SK-N-SH treated with all-trans-retinoic acid at 6 μM for 48 hours (cell line): Measurements from ENCODE around the gene B3GNT9.

ENCODE experiments used
- ATAC-seq: fragments of 200-7000 bp; cut with Tn5 transposase; 3 replicates; pipeline ENCODE4 v1.9.1; 2020; ENCODE audit warnings: mild to moderate bottlenecking, moderate library complexity
- ARNTL ChIP-seq: fragments of 450-650 bp; formaldehyde crosslinking; IDR thresholded peaks from 2 replicates; pipeline ENCODE4 v1.5.0; 2020; ENCODE audit warnings: low read depth, mild to moderate bottlenecking, moderate library complexity, borderline replicate concordance
- CSDC2 ChIP-seq: fragments of 250-450 bp; sonication (Bioruptor Pico); IDR thresholded peaks from 2 replicates; pipeline ENCODE4 v1.5.0; 2020; ENCODE audit warnings: mild to moderate bottlenecking, moderate library complexity
- ESRRG ChIP-seq: fragments of 250-450 bp; sonication (Bioruptor Pico); IDR thresholded peaks from 2 replicates; pipeline ENCODE4 v1.6.1; 2021; ENCODE audit warnings: mild to moderate bottlenecking
- GLIS3 ChIP-seq: fragments of 250-450 bp; sonication (Bioruptor Pico); IDR thresholded peaks from 2 replicates; pipeline ENCODE4 v1.5.0; 2020; ENCODE audit warnings: mild to moderate bottlenecking, moderate library complexity
- ISL1 ChIP-seq: fragments of 250-450 bp; sonication (Bioruptor Pico); IDR thresholded peaks from 2 replicates; pipeline ENCODE4 v2.1.2; 2022; ENCODE audit warnings: mild to moderate bottlenecking, moderate library complexity
- OSR1 ChIP-seq: fragments of 250-450 bp; sonication (Bioruptor Pico); IDR thresholded peaks from 2 replicates; pipeline ENCODE4 v1.8.0; 2022; ENCODE audit warnings: moderate library complexity, mild to moderate bottlenecking, inconsistent platforms
- PPARA ChIP-seq: fragments of 250-450 bp; sonication (Bioruptor Pico); IDR thresholded peaks from 2 replicates; pipeline ENCODE4 v1.5.0; 2020; ENCODE audit warnings: mild to moderate bottlenecking, borderline replicate concordance
- SNAI2 ChIP-seq: fragments of 250-450 bp; sonication (Bioruptor Pico); IDR thresholded peaks from 2 replicates; pipeline ENCODE4 v1.5.0; 2020; ENCODE audit warnings: mild to moderate bottlenecking, moderate library complexity
- TCF4 ChIP-seq: fragments of 250-450 bp; sonication (Bioruptor Pico); IDR thresholded peaks from 2 replicates; pipeline ENCODE4 v1.8.0; 2021; ENCODE audit warnings: mild to moderate bottlenecking, moderate library complexity, borderline replicate concordance
- TOX ChIP-seq: fragments of 250-450 bp; sonication (Bioruptor Pico); IDR thresholded peaks from 2 replicates; pipeline ENCODE4 v1.8.0; 2021; ENCODE audit warnings: mild to moderate bottlenecking, moderate library complexity, borderline replicate concordance
- ZC3H10 ChIP-seq: fragments of 250-450 bp; sonication (Bioruptor Pico); IDR thresholded peaks from 2 replicates; pipeline ENCODE4 v1.5.1; 2021; ENCODE audit warnings: mild to moderate bottlenecking, moderate library complexity
- ZFP3 ChIP-seq: fragments of 250-450 bp; sonication (Bioruptor Pico); IDR thresholded peaks from 2 replicates; pipeline ENCODE4 v1.5.0; 2020; ENCODE audit warnings: mild to moderate bottlenecking, moderate library complexity
- ZNF565 ChIP-seq: fragments of 450-650 bp; formaldehyde crosslinking; conservative IDR thresholded peaks from 2 replicates; pipeline ENCODE4 v1.5.0; 2020; ENCODE audit warnings: low read depth, mild to moderate bottlenecking, moderate library complexity
- ZNF70 ChIP-seq: fragments of 450-650 bp; formaldehyde crosslinking; IDR thresholded peaks from 2 replicates; pipeline ENCODE4 v1.5.0; 2020; ENCODE audit warnings: mild to moderate bottlenecking, moderate library complexity
- ZNF8 ChIP-seq: fragments of 450-650 bp; formaldehyde crosslinking; IDR thresholded peaks from 2 replicates; pipeline ENCODE4 v1.5.0; 2020; ENCODE audit warnings: mild to moderate bottlenecking, moderate library complexity
- TF ChIP-seq, protein P1 (sequence below): fragments of 250-450 bp; sonication (Bioruptor Pico); IDR thresholded peaks from 2 replicates; pipeline ENCODE4 v1.8.0; 2021; ENCODE audit warnings: low read depth, mild to moderate bottlenecking, moderate library complexity, borderline replicate concordance
- TF ChIP-seq, protein P2 (sequence below): fragments of 250-450 bp; sonication (Bioruptor Pico); IDR thresholded peaks from 2 replicates; pipeline ENCODE4 v1.5.1; 2020; ENCODE audit warnings: low read depth, mild to moderate bottlenecking, moderate library complexity
- TF ChIP-seq, protein P3 (sequence below): fragments of 250-450 bp; sonication (Bioruptor Pico); IDR thresholded peaks from 2 replicates; pipeline ENCODE4 v1.5.1; 2021; ENCODE audit warnings: mild to moderate bottlenecking, moderate library complexity
- TF ChIP-seq, protein P4 (sequence below): fragments of 250-450 bp; sonication (Bioruptor Pico); IDR thresholded peaks from 2 replicates; pipeline ENCODE4 v1.8.0; 2020; ENCODE audit warnings: mild to moderate bottlenecking, moderate library complexity, borderline replicate concordance
- TF ChIP-seq, protein P5 (sequence below): fragments of 250-450 bp; sonication (Bioruptor Pico); IDR thresholded peaks from 2 replicates; pipeline ENCODE4 v1.5.0; 2020; ENCODE audit warnings: mild to moderate bottlenecking, moderate library complexity

The B3GNT9 gene

DNA sequence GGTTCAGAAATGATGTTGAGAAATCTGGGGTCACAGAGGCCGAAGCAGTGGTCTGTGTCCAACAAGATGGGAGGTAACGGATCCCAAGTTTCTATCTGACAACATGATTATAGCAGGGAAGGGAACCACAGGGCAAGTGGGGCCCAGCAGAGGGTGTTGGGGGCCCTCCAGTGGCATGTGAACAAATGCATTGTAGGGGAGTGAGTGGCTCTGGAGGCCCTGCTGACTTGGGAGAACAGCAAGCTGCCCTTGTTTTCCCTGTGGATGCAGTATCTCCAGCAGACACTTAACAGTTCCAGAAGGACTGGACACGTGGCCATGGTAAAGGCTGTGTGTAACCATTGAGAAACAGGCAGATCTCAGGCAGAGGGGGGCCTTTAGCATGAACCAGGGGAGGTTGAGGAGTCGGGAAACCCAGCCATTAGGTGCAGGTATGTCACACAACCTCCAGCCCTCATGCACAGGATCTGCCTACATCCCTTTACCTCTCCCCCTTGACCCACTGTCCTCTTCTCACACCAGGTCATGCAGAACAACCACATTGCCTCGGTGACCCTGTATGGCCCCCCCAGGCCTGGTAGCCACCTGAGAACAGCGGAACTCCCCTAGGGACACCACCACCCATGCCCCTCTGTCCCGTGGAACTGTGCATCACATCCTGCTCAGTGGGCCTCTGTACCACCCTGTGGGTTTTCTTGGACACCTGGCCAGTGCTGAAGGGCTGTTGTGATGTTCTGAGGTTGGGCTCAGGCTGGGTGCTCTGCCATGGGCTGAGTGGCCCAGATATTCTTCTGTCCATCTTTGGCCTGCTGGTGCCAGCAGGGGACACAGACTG is 4.1 kb downstream of the B3GNT9 start:
- TF ChIP-seq OSR1 = no peak
- no peak for TF ChIP-seq GLIS3
- no peak for TF ChIP-seq SNAI2 (CRISPR knock-in tag)
- no peak for TF ChIP-seq PPARA (CRISPR knock-in tag)
- TF ChIP-seq ISL1 (CRISPR knock-in tag) = no peak
- no peak for TF ChIP-seq ZNF565
- TF ChIP-seq ZNF8 (CRISPR knock-in tag) = no peak
- ATAC-seq = no peak

DNA sequence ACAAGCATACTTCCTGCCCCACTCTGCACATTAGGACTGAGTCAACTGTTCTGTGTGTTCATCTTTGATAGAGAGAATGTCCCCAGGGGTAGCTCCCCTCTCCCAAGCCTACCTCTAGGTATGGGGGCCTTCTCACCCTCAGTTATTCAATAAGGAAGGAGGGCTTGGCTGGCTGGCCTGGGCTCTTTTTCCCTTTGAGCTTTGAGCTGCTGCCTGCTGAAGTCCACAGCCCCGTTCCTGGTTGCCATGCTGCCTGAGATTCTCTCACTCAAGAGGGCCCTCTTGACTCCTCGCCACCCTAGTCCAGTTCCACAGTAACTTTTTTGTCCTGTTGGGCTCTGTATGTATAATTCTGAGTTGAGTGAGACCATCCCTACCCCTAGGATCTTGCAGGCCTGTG is 5.1 kb downstream of the B3GNT9 start:
- ATAC-seq = no peak
- TF ChIP-seq, protein P1, sequence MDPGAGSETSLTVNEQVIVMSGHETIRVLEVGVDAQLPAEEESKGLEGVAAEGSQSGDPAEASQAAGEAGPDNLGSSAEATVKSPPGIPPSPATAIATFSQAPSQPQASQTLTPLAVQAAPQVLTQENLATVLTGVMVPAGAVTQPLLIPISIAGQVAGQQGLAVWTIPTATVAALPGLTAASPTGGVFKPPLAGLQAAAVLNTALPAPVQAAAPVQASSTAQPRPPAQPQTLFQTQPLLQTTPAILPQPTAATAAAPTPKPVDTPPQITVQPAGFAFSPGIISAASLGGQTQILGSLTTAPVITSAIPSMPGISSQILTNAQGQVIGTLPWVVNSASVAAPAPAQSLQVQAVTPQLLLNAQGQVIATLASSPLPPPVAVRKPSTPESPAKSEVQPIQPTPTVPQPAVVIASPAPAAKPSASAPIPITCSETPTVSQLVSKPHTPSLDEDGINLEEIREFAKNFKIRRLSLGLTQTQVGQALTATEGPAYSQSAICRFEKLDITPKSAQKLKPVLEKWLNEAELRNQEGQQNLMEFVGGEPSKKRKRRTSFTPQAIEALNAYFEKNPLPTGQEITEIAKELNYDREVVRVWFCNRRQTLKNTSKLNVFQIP (CRISPR knock-in tag) = no peak
- TF ChIP-seq, protein P2, sequence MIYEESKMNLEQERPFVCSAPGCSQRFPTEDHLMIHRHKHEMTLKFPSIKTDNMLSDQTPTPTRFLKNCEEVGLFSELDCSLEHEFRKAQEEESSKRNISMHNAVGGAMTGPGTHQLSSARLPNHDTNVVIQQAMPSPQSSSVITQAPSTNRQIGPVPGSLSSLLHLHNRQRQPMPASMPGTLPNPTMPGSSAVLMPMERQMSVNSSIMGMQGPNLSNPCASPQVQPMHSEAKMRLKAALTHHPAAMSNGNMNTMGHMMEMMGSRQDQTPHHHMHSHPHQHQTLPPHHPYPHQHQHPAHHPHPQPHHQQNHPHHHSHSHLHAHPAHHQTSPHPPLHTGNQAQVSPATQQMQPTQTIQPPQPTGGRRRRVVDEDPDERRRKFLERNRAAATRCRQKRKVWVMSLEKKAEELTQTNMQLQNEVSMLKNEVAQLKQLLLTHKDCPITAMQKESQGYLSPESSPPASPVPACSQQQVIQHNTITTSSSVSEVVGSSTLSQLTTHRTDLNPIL = no peak
- TF ChIP-seq GLIS3 (no peak), ZFP3 (CRISPR knock-in tag) (no peak), ZNF8 (CRISPR knock-in tag) (no peak), ESRRG (no peak), ZC3H10 (CRISPR knock-in tag) (no peak), ARNTL (CRISPR knock-in tag) (no peak), TOX (CRISPR knock-in tag) (no peak), ISL1 (CRISPR knock-in tag) (no peak), TCF4 (CRISPR knock-in tag) (no peak), ZNF565 (no peak)
- TF ChIP-seq, protein P3, sequence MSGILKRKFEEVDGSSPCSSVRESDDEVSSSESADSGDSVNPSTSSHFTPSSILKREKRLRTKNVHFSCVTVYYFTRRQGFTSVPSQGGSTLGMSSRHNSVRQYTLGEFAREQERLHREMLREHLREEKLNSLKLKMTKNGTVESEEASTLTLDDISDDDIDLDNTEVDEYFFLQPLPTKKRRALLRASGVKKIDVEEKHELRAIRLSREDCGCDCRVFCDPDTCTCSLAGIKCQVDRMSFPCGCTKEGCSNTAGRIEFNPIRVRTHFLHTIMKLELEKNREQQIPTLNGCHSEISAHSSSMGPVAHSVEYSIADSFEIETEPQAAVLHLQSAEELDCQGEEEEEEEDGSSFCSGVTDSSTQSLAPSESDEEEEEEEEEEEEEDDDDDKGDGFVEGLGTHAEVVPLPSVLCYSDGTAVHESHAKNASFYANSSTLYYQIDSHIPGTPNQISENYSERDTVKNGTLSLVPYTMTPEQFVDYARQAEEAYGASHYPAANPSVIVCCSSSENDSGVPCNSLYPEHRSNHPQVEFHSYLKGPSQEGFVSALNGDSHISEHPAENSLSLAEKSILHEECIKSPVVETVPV = no peak

DNA sequence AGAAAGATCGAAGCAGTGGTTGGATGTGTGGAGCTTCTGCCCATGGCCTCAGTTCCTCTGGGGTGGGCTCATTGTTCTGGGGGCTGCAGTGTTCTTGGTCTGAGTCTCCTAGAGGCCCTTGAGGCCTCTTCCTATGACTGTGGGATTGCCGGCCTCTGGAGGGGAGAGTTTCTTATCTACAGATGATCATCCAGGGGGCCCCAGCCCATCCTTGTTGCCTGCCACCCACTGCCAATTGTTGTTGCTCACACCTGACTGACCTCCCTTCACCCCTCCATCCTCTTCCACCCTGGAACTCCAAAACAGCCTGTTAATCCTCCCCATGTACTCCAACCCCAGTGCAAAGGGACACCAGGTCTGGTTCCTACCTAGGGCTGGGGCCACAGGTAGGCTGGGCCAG is 5.9 kb downstream of the B3GNT9 start:
- ATAC-seq = no peak
- TF ChIP-seq GLIS3 (no peak), PPARA (CRISPR knock-in tag) (no peak), CSDC2 (CRISPR knock-in tag) (no peak), ZFP3 (CRISPR knock-in tag) (no peak), ZNF70 (no peak), ESRRG (no peak), SNAI2 (CRISPR knock-in tag) (no peak), ISL1 (CRISPR knock-in tag) (no peak)
- TF ChIP-seq, protein P1 (CRISPR knock-in tag) = no peak
- TF ChIP-seq, protein P4, sequence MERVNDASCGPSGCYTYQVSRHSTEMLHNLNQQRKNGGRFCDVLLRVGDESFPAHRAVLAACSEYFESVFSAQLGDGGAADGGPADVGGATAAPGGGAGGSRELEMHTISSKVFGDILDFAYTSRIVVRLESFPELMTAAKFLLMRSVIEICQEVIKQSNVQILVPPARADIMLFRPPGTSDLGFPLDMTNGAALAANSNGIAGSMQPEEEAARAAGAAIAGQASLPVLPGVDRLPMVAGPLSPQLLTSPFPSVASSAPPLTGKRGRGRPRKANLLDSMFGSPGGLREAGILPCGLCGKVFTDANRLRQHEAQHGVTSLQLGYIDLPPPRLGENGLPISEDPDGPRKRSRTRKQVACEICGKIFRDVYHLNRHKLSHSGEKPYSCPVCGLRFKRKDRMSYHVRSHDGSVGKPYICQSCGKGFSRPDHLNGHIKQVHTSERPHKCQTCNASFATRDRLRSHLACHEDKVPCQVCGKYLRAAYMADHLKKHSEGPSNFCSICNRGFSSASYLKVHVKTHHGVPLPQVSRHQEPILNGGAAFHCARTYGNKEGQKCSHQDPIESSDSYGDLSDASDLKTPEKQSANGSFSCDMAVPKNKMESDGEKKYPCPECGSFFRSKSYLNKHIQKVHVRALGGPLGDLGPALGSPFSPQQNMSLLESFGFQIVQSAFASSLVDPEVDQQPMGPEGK (CRISPR knock-in tag) = no peak

DNA sequence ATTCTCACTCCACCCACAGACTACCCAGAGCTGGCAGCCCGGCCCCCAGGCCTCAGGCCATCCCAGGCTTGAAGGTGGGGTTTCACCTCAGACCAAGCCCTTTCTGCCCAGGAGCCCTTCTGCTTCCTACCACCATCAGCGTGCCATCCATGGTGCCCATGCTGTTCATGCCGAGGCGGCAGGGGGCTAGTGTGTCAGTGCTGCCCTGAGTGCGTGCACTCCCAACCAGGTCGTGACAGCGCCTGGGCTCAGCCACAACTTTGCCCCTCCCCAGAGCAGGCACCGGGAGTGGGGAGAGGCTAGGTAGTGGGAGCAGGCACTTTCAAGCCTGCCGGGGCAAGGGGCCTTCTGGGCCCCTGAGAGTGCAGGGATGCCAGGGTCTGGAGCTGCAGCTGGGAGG is 8.5 kb downstream of the B3GNT9 start:
- ATAC-seq = no peak
- TF ChIP-seq SNAI2 (CRISPR knock-in tag) (no peak), ISL1 (CRISPR knock-in tag) (no peak), ZFP3 (CRISPR knock-in tag) (no peak), OSR1 (no peak)
- TF ChIP-seq, protein P5, sequence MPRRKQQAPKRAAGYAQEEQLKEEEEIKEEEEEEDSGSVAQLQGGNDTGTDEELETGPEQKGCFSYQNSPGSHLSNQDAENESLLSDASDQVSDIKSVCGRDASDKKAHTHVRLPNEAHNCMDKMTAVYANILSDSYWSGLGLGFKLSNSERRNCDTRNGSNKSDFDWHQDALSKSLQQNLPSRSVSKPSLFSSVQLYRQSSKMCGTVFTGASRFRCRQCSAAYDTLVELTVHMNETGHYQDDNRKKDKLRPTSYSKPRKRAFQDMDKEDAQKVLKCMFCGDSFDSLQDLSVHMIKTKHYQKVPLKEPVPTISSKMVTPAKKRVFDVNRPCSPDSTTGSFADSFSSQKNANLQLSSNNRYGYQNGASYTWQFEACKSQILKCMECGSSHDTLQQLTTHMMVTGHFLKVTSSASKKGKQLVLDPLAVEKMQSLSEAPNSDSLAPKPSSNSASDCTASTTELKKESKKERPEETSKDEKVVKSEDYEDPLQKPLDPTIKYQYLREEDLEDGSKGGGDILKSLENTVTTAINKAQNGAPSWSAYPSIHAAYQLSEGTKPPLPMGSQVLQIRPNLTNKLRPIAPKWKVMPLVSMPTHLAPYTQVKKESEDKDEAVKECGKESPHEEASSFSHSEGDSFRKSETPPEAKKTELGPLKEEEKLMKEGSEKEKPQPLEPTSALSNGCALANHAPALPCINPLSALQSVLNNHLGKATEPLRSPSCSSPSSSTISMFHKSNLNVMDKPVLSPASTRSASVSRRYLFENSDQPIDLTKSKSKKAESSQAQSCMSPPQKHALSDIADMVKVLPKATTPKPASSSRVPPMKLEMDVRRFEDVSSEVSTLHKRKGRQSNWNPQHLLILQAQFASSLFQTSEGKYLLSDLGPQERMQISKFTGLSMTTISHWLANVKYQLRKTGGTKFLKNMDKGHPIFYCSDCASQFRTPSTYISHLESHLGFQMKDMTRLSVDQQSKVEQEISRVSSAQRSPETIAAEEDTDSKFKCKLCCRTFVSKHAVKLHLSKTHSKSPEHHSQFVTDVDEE (CRISPR knock-in tag) = no peak
